A549 (cell line): ENCODE results near the gene CHRNA4.

Experiments used
- CTCF ChIP-seq: fragments of >200 bp; sonication (Bioruptor Twin); formaldehyde crosslinking; IDR thresholded peaks from 3 replicates; pipeline ENCODE4 v1.5.1; 2016
- EP300 ChIP-seq, 2 experiments: fragments of >200 bp; sonication (Bioruptor Twin); formaldehyde crosslinking; IDR thresholded peaks; 2 replicates in 1 of 2; 3 replicates in 1 of 2; pipeline ENCODE4 v1.6.1; 2016 to 2017
- POLR2A ChIP-seq: IDR thresholded peaks from 2 replicates; pipeline ENCODE4 v1.6.1; 2012; ENCODE audit warnings: mild to moderate bottlenecking, low read length

GRCh38 chr20:63306673-63307537 is 54.2 kb downstream of the CHRNA4 start:
- TF ChIP-seq EP300 (IDR thresholded peaks at IDR 0.05) (no peak), CTCF (no peak), POLR2A (no peak)
